ENCODE results near the gene LNX2. TPM values are rescaled to one million over a fixed set of nuclear protein-coding genes. Genes with fewer than 3 reads are reported as not detected.

LNX2 gene
- 2.0 and 3.6 TPM in 2 replicates for total RNA-seq

DNA sequence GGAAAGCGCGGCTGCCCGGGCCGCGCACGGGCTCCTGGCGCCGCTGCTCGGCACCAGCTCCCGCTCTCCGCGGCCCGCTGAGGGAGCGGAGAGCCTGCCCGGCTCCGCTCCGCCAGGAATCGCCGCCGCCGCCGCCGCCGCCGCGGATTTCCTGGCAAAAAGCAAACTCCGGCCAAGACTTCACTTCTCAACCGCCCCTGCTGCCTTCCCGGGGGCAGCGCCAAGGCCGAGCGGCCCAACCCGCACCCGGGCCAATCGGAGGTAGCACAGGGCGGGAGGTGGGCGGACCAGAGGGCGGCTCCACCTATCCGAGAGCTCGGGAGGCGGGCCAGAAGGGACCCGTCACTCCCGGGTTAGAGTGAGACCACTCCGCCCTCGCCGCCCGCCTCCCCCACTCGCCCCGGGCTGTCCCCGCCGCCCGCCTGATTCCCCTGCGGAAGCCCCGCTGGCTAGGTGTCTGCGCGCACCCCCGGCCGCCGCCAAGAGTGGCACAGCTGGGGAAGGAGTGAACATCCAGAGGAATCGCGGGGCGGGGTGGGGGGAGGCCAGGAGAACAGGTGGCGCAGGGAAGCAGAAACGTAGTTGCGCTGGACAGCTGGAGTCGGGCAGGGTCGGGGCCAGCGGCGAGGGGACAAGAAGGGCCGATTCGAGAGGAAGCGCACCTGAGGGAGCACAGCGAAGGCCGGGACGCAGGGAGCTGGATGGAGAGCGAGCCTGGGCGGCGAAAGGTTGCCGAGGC, at the start of gene LNX2:
TSS of gene LNX2 (minus strand) at position 153 of the 739 bp plus-strand sequence. CDS start 38,826 bp downstream, outside the sequence.

DNA sequence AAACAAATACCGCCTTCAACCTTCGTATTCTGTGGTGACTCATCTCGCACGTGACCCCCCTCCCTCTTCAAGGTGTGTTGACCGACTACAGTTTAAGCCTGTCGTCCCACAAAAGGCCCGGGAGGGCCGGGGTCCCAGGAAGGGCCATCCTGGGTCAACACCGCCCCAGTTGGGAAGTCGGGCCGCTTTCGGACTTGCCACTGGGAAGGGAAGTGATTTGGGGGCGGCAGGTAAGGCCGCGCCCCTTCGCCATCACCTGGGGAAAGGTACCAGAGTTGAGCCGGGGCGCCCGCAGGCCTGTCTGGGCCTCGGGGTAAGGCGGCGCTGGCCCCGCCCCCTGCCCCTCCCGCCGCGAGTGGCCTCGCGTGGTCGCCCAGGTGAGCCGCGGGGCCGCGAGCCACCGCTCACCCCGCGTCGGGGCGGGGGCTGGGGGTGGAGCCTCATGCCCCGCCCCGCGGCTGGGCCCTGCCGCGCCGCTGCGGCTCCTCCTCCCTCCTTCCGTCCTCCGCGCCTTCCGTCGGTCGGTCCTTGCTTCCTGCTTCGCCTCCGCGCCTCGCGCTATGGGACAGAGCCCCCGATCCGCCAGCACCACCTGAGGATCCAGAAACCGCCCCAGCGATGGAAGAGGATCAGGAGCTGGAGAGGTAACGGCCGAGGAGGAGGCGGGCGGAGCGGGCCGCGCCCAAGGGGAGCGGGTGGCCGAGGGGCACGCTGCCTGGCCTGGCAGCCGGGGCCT, 1.2 kb upstream of the LNX2 start, which contains the start of gene POLR1D:
TSS of gene POLR1D (plus strand) at position 527 of the 736 bp plus-strand sequence. CDS start at position 619, 92 bp downstream.

Other genes with a start within 250 kb of the LNX2 start
- gene GTF3A, start 195.9 kb downstream of the LNX2 start, total RNA-seq, result 97.0 and 108 TPM in 2 replicates
- gene MTIF3, start 170.0 kb downstream of the LNX2 start, total RNA-seq, result 54.7 and 59.4 TPM in 2 replicates
- gene POLR1D, start 1.4 kb upstream of the LNX2 start, total RNA-seq, result 104 and 141 TPM in 2 replicates
- not detected in 2 replicates for gene GSX1, start 172.0 kb upstream of the LNX2 start, total RNA-seq

Measured in pericardium fibroblast (primary cell).